Stimulated activated CD4-positive, alpha-beta T cell treated with anti-CD3 and anti-CD28 coated beads, TNF-alpha, amount 100 ng/mL, for 1 hour (primary cell): ENCODE data around the gene AQP2.

Experiments used
- DNase-seq, 3 donors: peaks; one replicate each; pipeline ENCODE4 v3.0.0-alpha.2; 2020; ENCODE audit warnings: low read depth in 3 of 3, low spot score in 1 of 3

AQP2 gene

DNA sequence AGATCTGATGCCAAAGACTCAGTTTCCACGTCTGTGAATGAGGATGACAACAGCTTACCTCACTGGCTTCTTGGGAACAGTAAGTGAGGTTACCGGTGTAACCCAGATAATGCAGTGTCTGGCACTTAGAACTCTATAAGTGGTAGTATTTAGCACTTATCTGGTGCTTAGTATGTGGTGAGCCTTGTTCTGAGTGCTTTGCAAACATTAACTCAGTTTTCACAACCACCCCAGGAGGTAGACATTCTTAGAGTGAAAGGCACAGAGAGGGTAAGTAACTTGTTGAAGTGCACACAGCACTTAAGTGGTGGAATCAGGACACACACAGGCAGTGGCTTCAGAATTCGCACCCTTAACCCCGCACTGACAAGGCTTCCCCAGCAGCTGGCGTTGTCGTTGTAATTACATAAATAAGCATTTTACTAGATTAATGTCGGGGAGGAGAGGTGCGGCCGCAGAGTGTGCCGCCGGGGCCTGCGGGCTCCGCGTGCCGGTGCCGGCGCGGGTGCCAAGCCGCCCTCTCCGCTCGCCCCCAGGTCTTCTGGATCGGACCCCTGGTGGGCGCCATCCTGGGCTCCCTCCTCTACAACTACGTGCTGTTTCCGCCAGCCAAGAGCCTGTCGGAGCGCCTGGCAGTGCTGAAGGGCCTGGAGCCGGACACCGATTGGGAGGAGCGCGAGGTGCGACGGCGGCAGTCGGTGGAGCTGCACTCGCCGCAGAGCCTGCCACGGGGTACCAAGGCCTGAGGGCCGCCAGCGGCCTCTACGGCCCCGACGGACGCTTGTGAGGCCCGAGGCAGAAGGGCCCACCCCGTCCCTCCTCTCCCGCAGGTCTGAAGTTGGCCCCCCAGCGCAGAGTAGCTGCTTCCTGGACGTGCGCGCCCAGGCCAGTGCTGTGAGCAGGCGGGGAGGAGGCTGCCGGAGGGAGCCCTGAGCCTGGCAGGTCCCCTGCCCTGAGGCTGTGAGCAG is 4.6 kb downstream of the AQP2 start:
- DNase-seq, result no peak

DNA sequence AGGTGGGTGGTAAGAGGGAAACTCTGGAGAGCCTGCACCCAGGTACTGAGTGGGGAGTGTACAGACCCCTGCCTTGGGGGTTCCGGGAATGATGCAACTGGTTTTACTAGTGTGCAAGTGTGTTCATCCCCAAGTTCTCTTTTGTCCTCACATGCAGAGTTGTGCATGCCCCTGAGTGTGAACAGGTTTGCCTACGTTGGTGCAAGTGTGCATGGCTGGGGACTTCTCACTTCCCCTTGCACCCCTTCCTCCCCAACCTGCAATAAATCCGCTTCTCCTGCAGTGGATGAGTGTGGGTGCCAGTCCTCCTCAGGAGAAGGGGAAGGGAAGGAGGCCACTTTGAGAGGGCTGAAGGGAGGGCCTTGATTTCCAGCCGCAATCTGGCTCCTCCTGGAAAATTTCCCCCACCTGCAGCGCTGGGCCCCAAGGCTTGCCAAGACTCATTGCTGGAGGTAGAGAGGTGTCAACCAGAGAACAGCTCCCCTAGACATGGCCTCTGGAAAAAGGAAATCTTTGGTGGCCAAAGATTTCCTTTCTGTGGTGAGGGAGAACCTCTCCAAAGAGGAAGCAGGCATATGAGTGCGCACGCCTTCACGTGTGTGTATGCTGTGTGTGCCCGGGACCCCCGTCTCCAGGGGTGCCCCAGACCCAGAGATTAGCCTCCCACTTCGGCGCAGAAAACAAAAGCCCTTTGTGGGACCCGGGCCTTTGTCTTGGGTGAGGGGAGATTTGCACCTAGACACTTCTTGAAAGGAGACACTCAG is 5.5 kb downstream of the AQP2 start:
- no peak for DNase-seq

DNA sequence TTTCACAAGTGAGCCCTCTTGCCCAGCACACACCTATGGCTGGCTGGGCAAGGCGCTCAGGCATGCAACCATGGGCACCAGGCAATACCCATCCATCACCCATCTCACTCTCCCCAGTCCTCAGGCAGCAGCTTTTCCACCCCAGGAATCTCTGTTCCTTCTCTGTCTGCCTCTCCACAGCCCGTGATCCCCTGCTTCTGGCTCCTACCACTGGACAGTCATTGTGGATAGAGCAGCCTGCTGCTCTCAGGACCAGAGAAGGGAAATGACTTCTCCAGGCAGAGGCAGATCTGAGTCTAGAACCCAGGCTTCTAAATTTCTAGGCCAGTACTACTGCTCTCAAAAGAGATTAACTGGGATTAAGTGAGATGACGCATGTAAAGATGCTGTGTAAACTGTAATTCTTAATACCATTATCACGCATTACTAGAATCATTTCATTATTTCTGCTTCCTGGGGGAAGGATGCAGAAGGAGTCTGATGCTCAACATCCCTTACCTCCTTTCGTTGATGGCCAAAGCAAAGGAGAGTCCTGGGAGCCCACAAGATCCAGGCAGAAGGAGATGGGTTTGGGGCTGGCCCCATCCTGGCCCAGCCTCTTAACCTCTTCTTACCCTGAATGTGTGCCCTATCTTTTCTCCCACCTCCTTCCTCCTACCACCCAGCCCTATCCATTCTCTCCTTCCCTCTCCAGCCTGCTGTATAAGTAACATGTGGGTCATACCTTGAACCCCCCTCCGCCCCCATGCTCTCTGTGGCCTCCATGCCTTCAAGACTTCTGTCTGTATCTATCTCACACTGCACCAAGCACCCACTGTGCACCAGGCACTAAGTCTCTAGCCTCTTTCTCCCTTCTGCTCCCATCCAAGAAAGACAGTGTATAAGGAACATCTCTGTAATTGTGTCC is 6.4 kb downstream of the AQP2 start:
- DNase-seq, result no peak

DNA sequence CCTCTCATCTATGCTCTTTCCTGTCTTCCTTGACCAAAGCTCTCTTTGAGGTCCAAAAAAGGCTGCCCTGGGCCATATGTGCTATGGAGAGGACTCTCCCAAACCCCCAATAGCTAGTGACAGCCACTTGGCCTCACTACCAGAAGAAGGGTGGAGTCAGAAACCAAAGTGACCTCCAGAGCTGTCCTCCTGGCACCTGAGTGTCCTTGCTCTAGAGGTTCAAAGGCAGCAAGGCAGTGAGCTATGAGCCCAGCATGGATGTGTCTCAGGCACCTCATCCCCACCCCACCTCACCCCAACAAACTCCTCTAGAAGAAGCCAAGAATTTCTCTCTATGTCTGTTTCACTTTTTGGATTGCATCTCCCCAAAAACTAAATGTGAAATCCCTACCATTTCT is 7.0 kb downstream of the AQP2 start:
- DNase-seq, result no peak

DNA sequence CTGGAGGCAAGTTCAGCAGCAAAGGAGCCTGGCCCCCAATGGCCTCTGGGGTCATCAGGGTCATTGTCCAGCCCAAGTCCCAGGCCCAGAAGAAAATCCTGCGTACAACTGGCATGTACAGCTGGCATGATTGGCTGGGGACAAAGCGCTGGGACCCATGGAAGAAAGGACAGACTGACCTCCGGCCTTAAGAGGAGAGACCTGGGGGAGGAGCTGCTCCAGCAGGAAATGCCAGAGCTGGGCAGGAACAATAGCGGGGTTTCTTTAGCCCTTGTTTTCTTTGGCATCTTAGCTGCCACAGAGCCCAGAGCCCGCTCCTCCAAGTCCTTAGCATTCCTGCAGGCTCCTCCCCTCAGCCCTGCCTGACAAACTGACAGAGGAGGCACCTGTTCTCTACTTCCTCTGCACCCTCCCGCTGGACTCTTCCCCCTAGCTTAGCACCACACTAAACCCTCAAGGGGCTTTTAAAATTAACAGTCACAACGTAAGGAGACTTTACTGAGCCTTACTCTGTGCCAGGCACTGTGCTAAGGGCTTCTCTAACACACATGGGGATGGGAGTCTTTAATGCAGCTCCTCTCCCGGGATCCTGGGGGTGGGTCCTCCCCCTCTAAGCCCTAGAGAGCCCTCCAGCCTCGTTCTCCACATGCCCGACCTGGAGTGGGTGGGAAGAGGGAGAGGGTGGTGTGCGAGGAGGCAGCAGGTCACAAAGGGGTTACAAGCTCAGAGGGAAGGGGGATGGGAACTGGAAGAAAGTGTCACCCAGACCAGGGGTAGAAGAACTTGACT is 9.3 kb downstream of the AQP2 start:
- DNase-seq, result no peak

DNA sequence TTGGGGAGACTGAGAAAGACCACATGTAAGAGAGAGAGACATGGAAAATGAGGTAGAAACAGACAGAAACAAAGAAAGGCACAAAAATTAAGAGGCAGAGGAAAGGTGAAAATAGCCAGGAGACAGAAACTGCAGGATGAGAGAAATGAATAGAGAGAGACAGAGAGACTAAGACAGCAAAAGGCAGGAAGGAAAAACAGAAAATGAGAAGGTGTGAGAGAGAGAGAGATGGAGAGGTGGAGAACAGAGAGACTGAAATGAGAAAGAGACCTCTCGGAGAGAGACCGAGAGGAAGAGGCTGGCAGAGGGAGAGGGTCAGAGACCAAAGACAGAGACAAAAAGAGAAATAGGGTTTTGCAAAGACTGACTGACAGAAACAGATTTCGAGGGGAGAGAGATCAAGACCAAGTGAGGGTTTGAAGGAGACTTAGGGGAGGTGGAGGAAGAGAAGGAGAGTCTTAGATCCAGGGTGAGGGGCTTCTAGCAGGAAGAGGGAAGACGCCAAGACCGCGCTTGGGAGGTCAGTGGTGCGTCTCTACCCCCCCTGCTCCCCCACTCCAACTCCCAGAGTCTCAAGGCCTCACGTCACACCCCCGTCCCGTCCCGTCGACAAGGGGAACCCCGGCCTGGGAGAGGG is 10.1 kb downstream of the AQP2 start:
- no peak for DNase-seq

DNA sequence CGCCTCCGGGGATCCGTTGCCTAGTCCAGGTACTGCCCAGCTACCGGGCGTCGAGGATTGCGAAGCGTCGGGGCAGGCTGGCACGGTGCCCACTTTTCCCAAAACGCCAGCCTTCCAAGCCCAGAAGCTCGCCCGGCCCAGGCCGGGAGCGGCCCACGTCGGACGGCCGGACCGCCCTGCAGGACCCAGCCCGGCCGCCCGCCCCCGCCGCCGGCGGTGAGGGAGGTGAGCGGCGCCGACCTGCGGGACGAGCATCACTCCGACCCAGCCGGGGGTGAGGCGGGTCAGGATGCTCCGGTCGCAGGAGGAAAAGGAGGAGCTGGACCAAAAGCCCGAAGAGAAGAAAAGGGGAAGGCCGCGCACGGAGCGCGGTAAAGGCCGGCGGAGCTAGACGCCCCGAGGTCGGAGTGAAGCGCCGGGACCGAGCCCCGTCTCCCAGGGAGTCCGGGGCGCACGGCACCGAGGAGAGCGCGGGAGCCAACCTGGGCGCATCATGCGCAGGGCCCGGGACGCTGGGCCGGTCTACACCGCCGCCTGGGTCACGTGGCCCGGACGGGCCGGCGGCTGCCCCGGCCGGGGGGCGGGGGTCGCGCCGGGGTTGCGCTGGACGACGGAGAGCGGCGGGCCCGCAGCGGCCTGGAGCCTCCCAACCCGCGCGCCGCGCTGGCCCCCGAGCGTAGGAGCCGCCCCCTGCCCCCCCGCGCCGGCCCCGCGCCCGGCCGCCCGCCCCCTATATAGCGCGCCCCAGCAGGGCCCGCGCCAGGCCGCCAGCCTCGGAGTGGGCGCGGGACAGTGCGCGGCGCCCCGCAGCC is 10.8 kb downstream of the AQP2 start, which contains the start of gene AQP5:
AQP5 (plus strand) TSS at position 762 of the 812 bp plus-strand sequence. CDS start 146 bp downstream, outside the sequence.
- DNase-seq, result no peak

DNA sequence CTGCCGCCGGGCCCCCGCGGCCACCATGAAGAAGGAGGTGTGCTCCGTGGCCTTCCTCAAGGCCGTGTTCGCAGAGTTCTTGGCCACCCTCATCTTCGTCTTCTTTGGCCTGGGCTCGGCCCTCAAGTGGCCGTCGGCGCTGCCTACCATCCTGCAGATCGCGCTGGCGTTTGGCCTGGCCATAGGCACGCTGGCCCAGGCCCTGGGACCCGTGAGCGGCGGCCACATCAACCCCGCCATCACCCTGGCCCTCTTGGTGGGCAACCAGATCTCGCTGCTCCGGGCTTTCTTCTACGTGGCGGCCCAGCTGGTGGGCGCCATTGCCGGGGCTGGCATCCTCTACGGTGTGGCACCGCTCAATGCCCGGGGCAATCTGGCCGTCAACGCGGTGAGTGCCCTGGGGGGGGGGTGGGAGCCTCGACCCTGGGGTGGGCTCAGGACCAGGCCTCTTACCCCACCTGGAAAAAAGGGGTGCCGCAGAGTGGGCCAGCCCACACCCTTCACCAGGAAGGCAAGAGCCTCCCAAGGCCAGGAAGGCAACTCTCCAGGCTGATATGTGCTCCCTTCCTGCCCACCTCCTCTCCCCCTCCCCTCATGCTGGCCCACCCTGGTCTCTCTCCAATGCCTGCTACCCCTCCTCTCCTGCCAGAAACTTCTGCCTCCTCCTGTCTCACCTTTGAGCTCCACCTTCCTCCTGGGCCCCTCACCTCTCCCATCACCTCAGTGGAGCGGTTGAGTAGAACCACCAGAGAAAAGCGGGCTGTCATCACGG is 11.6 kb downstream of the AQP2 start:
- DNase-seq, result no peak

DNA sequence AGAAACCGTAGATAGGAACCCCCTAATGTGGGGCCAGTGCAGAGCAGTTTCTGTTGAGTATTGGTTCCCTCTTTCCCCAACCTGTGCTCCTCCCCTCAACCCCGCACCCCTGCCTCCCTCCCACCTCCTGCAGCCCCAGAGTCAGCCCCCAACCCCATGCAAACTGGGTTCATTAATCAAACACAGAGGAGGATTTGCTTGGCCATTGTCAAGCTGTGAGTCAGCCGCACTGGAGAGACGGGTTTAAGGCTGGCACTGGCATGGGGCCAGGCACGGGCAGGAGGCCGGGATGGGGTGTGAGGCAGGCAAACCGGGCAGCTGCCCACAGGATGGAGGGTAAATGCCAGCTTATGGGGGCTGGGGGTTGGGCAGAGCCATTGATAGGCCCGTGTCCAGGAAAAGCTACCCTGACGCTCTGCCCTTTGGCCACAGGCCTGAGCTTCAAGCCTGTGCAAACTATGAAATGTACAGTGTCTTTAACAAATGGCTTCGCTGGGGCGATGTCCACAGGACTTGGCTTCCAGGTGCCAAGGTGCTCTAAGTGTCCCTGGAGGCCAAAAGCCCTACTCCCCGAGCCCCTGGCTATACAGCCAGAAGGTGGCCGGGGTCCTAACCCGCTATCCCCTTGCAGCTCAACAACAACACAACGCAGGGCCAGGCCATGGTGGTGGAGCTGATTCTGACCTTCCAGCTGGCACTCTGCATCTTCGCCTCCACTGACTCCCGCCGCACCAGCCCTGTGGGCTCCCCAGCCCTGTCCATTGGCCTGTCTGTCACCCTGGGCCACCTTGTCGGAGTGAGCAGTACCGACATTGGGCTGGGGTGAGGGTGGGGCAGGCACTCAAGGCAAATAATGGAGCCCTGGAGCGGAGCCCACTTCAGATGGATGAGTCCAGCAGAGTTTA is 12.6 kb downstream of the AQP2 start:
- DNase-seq, result no peak

DNA sequence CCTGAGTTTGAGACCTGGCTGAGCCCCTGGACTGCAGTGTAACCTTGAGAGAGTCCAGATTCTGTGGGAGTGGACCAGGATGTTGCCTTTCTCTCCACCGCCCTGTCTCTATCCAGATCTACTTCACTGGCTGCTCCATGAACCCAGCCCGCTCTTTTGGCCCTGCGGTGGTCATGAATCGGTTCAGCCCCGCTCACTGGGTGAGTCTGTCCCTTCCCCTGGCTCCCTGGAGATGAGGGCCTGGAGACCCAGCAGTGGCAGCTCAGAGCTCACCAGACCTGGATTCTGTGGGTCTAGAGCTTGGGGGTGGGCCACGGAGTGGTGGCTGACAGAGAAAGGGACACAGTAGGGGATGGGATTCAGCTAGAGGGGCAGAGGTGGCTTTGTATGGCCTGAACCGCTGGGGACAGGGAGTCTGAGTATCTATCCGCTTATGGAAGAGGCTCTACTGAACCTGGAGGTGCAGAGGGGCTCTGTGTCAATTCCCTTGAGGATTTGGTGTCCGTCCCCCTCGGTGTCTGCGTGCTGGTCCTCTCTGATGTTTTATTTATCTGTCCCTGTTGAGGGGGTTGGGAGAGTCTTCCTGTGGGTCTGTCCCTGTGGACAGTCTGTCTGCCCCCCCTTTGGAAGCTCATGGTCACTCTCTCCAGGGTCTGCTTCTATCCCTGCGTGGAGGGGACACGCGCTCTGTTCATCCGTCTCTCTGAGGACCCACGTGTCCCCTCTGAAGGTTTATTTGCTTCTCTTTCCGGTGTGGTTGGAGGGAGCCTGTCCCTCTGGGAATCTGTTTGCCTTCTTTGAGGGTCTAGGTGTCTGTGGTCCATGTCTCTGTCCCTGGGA is 13.7 kb downstream of the AQP2 start:
- no peak for DNase-seq

DNA sequence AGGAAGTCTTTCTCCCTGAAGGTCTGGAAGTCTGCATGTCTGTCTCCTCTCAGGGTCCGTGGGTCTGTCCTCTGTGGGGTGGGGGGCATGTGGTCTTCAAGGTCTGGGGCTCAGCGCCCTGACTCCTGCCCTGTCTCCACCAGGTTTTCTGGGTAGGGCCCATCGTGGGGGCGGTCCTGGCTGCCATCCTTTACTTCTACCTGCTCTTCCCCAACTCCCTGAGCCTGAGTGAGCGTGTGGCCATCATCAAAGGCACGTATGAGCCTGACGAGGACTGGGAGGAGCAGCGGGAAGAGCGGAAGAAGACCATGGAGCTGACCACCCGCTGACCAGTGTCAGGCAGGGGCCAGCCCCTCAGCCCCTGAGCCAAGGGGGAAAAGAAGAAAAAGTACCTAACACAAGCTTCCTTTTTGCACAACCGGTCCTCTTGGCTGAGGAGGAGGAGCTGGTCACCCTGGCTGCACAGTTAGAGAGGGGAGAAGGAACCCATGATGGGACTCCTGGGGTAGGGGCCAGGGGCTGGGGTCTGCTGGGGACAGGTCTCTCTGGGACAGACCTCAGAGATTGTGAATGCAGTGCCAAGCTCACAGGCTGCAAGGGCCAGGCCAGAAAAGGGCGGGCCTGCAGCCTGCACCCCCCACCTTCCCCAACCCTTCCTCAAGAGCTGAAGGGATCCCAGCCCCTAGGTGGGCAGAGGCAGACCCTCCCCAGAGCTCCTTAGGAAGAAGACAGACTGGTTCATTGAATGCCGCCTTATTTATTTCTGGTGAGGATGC is 14.5 kb downstream of the AQP2 start:
- no peak for DNase-seq

DNA sequence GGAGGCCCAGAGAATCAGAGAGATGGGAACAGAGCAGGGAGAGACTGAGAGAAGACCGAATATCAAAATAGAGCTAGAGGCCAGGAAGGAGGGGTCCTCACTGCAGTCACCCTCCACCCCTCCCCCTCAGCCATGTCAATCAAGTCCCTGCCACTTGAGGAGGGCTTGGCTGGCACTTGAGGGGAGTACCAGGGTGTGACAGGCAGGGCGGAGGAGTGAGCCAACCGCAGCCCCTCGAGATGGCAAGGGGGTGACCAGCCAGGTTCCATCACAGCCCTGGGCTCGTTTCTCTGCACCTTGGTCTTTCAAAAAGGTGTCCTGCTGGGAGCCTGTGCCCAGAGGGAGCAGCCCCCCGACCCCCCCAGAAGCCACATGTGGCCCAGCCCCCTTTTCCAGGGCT is 15.3 kb downstream of the AQP2 start:
- DNase-seq, result no peak

DNA sequence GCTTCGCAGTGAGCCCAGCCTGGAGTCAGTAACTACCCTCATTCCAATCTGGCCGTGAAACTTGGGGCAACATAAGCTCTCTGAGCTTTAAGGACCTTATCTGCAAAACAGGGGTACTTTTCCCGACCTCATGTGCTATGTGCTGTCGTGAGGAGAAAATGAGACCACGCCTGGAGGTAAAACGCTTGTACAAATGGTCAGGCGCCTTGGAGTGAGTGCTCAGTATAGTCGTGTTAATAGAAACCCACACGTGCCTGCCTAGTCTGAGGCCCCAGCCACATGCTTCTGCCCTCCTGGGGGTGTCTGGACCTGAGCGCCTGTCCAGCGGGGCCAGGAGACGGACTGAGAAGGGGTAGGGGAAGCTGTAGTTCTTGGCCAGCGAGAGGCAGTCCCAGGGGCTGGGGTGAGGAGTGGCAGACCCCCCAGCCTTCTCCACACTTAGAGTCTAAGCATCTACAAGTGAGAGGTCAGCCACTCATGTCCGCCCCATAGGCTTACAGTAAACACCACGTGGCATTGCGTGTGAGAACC is 16.0 kb downstream of the AQP2 start:
- no peak for DNase-seq

DNA sequence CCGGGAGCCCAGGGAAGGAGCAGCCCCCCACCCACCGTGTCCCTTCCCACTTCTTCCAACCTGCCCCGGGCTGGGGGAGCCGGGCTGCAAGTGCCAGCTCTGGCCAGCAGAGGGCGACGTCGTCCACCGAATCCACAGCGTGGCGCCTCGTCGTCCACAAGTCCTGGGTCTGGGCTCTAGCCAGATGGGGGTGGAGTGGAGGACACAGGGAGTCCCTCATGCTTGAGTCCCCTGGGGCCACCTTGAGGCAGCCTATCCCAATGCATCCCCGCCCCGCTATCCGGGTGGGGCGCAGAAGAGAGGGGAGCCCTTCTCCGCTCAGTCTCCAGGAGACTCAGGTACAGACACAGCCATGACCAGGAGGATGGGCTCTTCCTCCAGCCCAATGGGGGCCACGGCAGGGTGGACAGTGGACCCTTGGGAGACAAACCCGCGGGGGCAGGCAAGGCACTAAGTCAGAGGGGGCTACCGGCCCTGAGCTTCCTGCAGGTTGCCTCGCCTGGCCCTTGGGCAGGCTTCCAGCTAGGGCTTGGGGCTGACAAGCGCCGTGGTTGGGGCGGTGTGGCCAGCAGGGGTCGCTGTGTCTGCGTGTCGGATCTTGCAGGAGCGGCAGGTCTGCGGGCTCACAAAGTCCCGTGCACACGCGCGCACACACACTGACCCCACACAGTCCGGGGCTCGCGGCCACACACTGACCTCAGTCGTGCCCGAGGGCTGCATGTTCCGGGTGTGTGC is 16.7 kb downstream of the AQP2 start:
- peak; percentile 81 to 95 (median 84) for DNase-seq
